ENCODE measurements around the gene HNRNPCL4. TPM values are rescaled to one million over a fixed set of nuclear protein-coding genes. Genes with fewer than 3 reads are reported as not detected.
"Not testable (repeated sequence)": the region's sequence is repeated elsewhere in the genome, so short reads cannot be mapped to it uniquely, and the experiment has no call there.

The HNRNPCL4 gene
- not detected for polyA plus RNA-seq (2012; ENCODE audit: insufficient read length, low read depth)

DNA sequence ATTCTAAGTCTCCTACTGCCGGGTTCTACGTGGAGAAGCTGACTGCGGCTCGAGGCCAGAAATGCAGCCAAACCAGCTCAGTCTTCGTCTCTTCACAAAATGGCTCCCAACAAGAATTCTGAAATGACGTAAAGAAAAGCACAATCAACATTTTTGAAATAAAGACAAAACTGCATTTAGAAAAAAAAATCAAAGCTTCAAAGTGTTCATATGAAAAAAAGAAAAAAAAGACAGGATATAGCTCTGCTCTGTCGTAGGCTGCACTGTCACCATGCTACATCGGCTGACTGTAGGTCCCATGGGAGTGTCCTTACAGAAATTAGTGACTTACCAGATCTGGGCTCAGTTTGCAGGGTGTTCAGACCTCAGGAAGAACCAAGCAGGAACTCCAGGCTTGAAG is at the start of gene HNRNPCL4:
HNRNPCL4 (minus strand) TSS at position 101 of the 400 bp plus-strand sequence. CDS start 164 bp downstream, outside the sequence.
- not testable (repeated sequence) for TF ChIP-seq TAF1 (IDR thresholded peaks at IDR 0.05; ENCODE audit: borderline replicate concordance, insufficient read depth, low read length); POLR2AphosphoS5 (IDR thresholded peaks at IDR 0.05; ENCODE audit: low read depth, low read length)
- TF ChIP-seq, protein P1, sequence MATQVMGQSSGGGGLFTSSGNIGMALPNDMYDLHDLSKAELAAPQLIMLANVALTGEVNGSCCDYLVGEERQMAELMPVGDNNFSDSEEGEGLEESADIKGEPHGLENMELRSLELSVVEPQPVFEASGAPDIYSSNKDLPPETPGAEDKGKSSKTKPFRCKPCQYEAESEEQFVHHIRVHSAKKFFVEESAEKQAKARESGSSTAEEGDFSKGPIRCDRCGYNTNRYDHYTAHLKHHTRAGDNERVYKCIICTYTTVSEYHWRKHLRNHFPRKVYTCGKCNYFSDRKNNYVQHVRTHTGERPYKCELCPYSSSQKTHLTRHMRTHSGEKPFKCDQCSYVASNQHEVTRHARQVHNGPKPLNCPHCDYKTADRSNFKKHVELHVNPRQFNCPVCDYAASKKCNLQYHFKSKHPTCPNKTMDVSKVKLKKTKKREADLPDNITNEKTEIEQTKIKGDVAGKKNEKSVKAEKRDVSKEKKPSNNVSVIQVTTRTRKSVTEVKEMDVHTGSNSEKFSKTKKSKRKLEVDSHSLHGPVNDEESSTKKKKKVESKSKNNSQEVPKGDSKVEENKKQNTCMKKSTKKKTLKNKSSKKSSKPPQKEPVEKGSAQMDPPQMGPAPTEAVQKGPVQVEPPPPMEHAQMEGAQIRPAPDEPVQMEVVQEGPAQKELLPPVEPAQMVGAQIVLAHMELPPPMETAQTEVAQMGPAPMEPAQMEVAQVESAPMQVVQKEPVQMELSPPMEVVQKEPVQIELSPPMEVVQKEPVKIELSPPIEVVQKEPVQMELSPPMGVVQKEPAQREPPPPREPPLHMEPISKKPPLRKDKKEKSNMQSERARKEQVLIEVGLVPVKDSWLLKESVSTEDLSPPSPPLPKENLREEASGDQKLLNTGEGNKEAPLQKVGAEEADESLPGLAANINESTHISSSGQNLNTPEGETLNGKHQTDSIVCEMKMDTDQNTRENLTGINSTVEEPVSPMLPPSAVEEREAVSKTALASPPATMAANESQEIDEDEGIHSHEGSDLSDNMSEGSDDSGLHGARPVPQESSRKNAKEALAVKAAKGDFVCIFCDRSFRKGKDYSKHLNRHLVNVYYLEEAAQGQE (IDR thresholded peaks at IDR 0.05; ENCODE audit: insufficient read depth in 1 of 2, low read depth in 2 of 2, low read length in 2 of 2), result not testable (repeated sequence)

DNA sequence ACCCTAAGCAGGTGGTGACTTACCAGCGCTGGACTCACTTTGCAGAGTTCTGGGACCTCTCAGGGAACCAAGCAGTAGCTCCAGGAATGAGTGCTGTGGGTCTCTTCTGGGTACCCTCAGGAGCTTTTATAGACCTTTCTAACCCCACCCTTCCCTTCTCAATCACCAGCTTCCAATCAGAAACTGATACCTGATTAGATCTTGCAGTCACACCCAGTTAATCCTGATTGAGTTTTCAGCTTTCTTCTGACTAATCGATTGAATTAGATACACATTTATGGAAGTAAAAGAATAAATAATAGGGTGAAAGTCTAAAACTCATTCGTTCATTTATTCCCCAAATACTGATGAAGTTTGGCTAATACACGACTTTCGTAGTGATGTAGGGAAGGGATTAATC is 35.9 kb upstream of the HNRNPCL4 start, which contains the start of gene PRAMEF13:
PRAMEF13 (minus strand) TSS at position 101 of the 400 bp plus-strand sequence. CDS start 1,820 bp downstream, outside the sequence.
- TF ChIP-seq, protein P1 (IDR thresholded peaks at IDR 0.05; ENCODE audit: insufficient read depth in 1 of 2, low read depth in 2 of 2, low read length in 2 of 2), result not testable (repeated sequence)
- not testable (repeated sequence) for TF ChIP-seq TAF1 (IDR thresholded peaks at IDR 0.05; ENCODE audit: borderline replicate concordance, insufficient read depth, low read length); FOXP2 (optimal IDR thresholded peaks at IDR 0.05; ENCODE audit: borderline replicate concordance, extremely low read depth, extremely low read length, insufficient read depth)

DNA sequence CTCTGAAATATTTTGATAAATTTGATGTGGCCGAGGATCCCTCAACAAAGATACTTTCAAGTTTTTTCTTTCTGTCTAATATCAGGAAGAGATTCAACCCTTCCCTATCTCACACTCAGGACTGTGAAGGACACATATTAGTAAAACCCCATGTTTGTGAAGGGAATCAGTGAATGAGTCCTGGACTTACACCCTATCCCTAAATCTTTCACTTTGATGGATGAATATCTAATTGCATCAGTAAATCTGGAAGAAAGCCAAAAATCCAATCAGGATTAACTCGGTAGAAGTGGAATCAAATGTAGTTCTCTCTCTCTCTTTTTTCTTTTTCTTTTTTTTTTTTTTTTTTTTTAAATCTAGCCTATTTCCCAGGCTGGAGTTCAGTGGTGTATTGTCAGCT is 6.1 kb upstream of the HNRNPCL4 start, which contains the start of gene PRAMEF9:
PRAMEF9 (plus strand) TSS at position 301 of the 400 bp plus-strand sequence. CDS start 3,433 bp downstream, outside the sequence.
- TF ChIP-seq, protein P1 (IDR thresholded peaks at IDR 0.05; ENCODE audit: insufficient read depth in 1 of 2, low read depth in 2 of 2, low read length in 2 of 2), result not testable (repeated sequence)
- TF ChIP-seq FOXP2 (optimal IDR thresholded peaks at IDR 0.05; ENCODE audit: borderline replicate concordance, extremely low read depth, extremely low read length, insufficient read depth); TAF1 (IDR thresholded peaks at IDR 0.05; ENCODE audit: borderline replicate concordance, insufficient read depth, low read length): not testable (repeated sequence)

DNA sequence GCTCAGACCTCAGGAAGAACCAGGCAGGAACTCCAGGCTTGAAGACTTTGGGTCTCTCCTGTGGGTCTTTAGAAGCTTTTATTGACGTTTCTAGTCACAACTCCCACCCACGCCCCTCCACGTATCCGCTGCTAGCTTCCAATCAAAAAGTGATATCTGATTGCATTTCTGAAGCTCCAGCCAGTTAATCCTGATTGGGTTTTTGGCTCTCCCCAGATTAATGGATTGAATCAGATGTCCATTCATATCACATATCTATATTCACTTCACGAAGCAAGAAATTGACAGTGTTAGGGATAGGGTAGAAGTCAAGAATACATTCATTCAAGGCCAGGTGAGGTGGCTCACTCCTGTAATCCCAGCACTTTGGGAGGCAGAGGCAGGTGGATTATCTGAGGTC is 9.5 kb downstream of the HNRNPCL4 start, which contains the start of gene PRAMEF26:
PRAMEF26 (minus strand) TSS at position 101 of the 400 bp plus-strand sequence. CDS start 2,914 bp downstream, outside the sequence.
- not testable (repeated sequence) for TF ChIP-seq FOXP2 (optimal IDR thresholded peaks at IDR 0.05; ENCODE audit: borderline replicate concordance, extremely low read depth, extremely low read length, insufficient read depth); TAF1 (IDR thresholded peaks at IDR 0.05; ENCODE audit: borderline replicate concordance, insufficient read depth, low read length); POLR2AphosphoS5 (IDR thresholded peaks at IDR 0.05; ENCODE audit: low read depth, low read length)

DNA sequence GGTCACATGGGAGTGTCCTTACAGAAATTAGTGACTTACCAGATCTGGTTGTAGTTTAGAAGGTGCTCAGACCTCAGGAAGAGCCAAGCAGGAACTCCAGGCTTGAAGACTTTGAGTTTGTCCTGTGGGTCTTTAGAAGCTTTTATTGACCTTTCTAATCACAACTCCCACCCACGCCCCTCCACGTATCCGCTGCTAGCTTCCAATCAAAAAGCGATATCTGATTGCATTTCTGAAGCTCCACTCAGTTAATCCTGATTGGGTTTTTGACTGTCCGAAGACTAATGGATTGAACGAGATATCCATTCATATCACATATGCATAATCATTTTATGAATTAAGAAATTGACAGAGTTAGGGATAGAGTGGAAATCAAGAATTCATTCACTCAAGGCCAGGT is 48.7 kb downstream of the HNRNPCL4 start, which contains the start of gene HNRNPCL2:
HNRNPCL2 (minus strand) TSS at position 101 of the 400 bp plus-strand sequence. CDS start 454 bp downstream, outside the sequence.
- TF ChIP-seq POLR2AphosphoS5 (IDR thresholded peaks at IDR 0.05; ENCODE audit: low read depth, low read length); SIN3A (IDR thresholded peaks at IDR 0.05; ENCODE audit: borderline replicate concordance, insufficient read depth, low read length): not testable (repeated sequence)
- TF ChIP-seq, protein P1 (IDR thresholded peaks at IDR 0.05; ENCODE audit: insufficient read depth in 1 of 2, low read depth in 2 of 2, low read length in 2 of 2), result not testable (repeated sequence)
